GM12874 (cell line): ENCODE measurements around the gene MECR.

ENCODE experiments used
- CTCF ChIP-seq: IDR thresholded peaks from 2 replicates; pipeline ENCODE4 v1.5.1; 2011; ENCODE audit warnings: low read depth, mild to moderate bottlenecking, control low read depth, low read length, moderate library complexity; ENCODE audit not compliant: insufficient read depth

MECR gene

GRCh38 chr1:29251164-29252124, 20.7 kb upstream of the MECR start:
- no peak for TF ChIP-seq CTCF

GRCh38 chr1:29249951-29250581, 19.3 kb upstream of the MECR start:
- TF ChIP-seq CTCF = no peak

GRCh38 chr1:29249170-29249691, 18.5 kb upstream of the MECR start:
- no peak for TF ChIP-seq CTCF

- no peak for TF ChIP-seq CTCF
Measured at GRCh38 chr1:29248409-29248808, 17.7 kb upstream of the MECR start.

GRCh38 chr1:29247571-29248273, 17.0 kb upstream of the MECR start:
- TF ChIP-seq CTCF = no peak

GRCh38 chr1:29247044-29247443, 16.3 kb upstream of the MECR start:
- TF ChIP-seq CTCF = no peak

- TF ChIP-seq CTCF = peak; percentile 40; the same call in 1 of the 2 replicates
Measured at GRCh38 chr1:29245876-29246275, 15.1 kb upstream of the MECR start.
